GM13977 (cell line): ENCODE data around the gene POLD4.
"Not testable (repeated sequence)": the region's sequence is repeated elsewhere in the genome, so short reads cannot be mapped to it uniquely, and the experiment has no call there.

ENCODE experiments used
- DNase-seq: peaks from one replicate; pipeline ENCODE4 v3.0.0; 2012; ENCODE audit warnings: low spot score
- CTCF ChIP-seq: IDR thresholded peaks from 2 replicates; pipeline ENCODE4 v1.5.1; 2012; ENCODE audit warnings: mild to moderate bottlenecking, control low read depth; ENCODE audit not compliant: insufficient read depth; ENCODE audit errors: extremely low read depth, missing control alignments
- in situ Hi-C: fragments of 300-500 bp; cut with MboI; formaldehyde crosslinking; loops from one replicate; pipeline ENCODE4 v1.12.0; 2022; ENCODE audit warnings: low sequenced_read_pairs, low pct_unique_long_range_greater_than_20kb, mixed read lengths, inconsistent platforms; ENCODE audit not compliant: unreplicated experiment

The POLD4 gene

DNA sequence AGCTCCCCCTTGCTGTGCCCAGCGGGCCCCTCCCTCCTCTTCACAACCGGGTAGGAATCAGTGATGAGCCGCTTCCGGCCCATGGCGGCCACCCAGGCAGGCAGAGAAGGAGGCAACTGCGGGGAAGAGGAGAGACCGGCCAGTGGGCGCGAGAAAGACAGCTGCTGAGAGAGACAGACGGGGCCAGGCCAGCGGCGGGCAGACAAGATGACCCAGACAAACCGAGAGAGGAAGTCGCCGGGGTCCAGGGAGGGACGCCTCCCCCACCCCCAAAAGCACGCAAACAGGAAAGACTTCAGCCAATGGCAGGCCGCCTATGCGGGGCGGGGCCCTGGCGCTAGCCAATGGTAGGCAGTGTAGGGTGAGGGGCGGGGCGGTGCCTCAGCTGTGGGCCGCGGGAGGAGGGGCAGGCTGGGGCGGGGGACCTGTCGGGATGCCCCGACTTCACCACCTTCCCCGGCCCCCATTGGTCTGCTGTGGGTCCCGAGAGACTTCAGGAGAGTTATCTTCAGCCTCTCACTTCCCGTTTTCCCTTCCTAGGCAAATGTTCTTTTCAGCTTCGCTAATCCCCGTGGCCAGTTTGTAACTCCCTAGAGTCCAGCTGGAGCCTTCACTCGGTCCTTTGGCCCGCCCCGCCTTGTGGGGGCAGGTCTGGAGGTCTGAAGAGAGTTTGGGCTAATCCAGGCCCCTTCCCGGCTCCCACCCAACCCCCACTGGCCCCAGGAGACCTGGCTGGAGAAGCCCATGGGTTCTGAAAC, at the start of gene POLD4:
POLD4 (minus strand) TSS at position 230 of the 758 bp plus-strand sequence; CDS start at position 83, 147 bp downstream.
- in situ Hi-C loops: no loop called here
- no peak for TF ChIP-seq CTCF
- DNase-seq: peak; percentile 96

DNA sequence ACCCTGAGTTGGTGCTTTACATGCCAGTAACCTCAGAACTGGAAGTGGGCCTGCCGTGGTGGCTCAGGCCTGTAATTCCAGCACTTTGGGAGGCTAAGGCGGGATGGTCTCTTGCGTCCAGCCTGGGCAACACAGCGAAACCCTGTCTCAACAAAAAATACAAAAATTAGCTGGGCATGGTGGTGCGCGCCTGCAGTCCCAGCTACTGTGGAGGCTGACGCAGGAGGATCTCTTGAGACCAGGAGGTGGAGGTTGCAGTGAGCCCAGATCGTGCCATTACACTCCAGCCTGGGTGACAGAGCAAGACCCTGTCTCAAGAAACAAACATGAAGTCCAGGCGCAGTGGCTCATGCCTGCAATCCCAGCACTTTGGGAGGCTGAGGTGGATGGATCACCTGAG, 49.7 kb upstream of the POLD4 start:
- in situ Hi-C loops: loop anchor here (10.0 kb wide), 1 partner anchor 62 kb away; the partner anchor contains the start of gene TMEM134
- DNase-seq: not testable (repeated sequence)

GRCh38 chr11:67402192-67402839, 49.0 kb upstream of the POLD4 start:
- not testable (repeated sequence) for DNase-seq
- in situ Hi-C loops: loop anchor here (10.0 kb wide), 1 partner anchor 62 kb away; the partner anchor contains the start of gene TMEM134

- DNase-seq: peak; percentile 100
- in situ Hi-C loops: loop anchor here (10.0 kb wide), 1 partner anchor 63 kb away; the partner anchor contains the start of gene TMEM134
- peak; percentile 52 for TF ChIP-seq CTCF
Observed at GRCh38 chr11:67401495-67402191, 48.3 kb upstream of the POLD4 start, which contains the start of gene PPP1CA. TSS of gene PPP1CA (minus strand) at chr11:67401858. CDS start at chr11:67401782, 76 bp downstream.

- no peak for TF ChIP-seq CTCF
- in situ Hi-C loops: loop anchor here (10.0 kb wide), 1 partner anchor 64 kb away; the partner anchor contains the start of gene TMEM134
- peak; percentile 48 for DNase-seq
Observed at GRCh38 chr11:67400942-67401494, 47.7 kb upstream of the POLD4 start.

DNA sequence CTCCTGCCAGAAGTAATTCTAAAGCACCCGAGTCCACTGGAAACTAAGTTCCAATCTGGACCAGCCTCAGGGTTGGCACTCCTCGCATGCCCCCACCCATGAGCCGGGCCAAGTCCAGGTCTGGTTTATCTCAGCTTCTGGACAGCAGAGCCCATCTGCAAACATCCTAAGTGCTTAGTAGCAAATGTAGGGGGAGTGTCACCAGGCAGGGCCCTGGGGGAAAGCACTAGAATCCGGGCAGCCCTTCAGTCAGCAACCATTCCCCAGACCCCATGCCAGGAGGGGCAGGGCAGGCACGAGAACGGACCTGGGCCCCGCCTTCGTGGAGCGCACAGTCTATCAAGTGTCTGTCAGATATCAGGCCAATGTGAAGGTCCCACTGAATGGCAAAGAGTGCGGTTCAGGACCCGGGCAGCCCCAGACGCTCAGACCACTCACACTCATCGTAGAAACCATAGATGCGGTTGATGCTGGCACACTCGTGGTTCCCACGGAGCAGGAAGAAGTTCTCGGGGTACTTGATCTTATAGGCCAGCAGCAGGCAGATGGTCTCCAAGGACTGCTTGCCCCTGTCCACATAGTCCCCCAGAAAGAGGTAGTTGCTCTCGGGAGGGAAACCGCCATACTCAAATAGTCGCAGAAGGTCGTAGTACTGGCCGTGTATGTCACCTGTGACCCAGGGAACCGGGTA, 47.0 kb upstream of the POLD4 start:
- TF ChIP-seq CTCF: no peak
- in situ Hi-C loops: loop anchor here (10.0 kb wide), 1 partner anchor 64 kb away; the partner anchor contains the start of gene TMEM134
- DNase-seq: no peak
